Measurements from ENCODE around the gene RASA1. TPM values are rescaled to one million over a fixed set of nuclear protein-coding genes. Genes with fewer than 3 reads are reported as not detected.

RASA1 gene
- total and polyA plus RNA-seq, 7 experiments from 2014 or later, result 5.9 to 30.7 (median 24.9) TPM

DNA sequence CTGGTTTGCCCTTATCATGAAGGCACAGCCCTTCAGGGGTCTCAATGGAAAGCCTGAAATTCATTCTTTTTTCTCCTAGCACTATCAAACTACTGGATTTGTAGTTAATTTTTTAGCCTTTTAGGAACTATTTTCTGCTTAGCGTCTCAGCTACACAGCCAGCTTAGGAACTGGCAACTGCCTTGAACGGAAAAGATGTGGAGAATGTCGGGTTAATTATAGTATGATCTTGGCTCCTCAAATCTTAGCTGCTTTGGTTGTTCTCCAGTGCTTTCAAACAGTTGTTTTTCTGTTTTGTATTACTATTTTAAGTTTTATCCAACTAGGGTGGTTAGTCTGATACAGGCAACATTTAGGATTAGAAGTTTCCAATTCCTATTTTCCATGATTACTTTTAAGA, 100.9 kb downstream of the RASA1 start:
- Histone ChIP-seq H3K27ac (ENCODE audit: low read depth, low read length) (no peak overlapping the region), H3K9me3 (ENCODE audit: control insufficient read depth in 2 of 3, low read length in 3 of 3) (no peaks in the 10 kb centered on the region), H3K4me3 (ENCODE audit: low read length) (no peak overlapping the region), H3K27me3 (ENCODE audit: control insufficient read depth in 2 of 2, insufficient read depth in 2 of 2, low read length in 2 of 2) (no peaks in the 10 kb centered on the region), H3K4me1 (ENCODE audit: control insufficient read depth in 2 of 2, insufficient read depth in 2 of 2, low read length in 2 of 2) (peaks cover 0 to 6% of the 10 kb centered on the region in 2 donors), H3K36me3 (ENCODE audit: control insufficient read depth in 2 of 3, insufficient read depth in 3 of 3, low read length in 3 of 3) (peaks cover 0 to 22% (median 4%) of the 10 kb centered on the region in 3 experiments)
- H3K4me1 Mint-ChIP-seq, result peaks cover 5 to 36% (median 16%) of the 10 kb centered on the region in 7 donors
- H3K36me3 Mint-ChIP-seq, result peaks cover 6 to 49% (median 15%) of the 10 kb centered on the region in 5 donors
- no peak for ATAC-seq
- POLR2A ChIA-PET, result no interaction called here
- no peak for DNase-seq
- H3K4me3 Mint-ChIP-seq, result no peak overlapping the region
- H3K27me3 Mint-ChIP-seq, result no peaks in the 10 kb centered on the region
- intact Hi-C loops (cut with micrococcal nuclease), result no loop called here
- CTCF ChIA-PET, result no interaction called here
- H3K9me3 Mint-ChIP-seq, result peaks cover 0 to 1% (median 0%) of the 10 kb centered on the region in 11 donors
- H3K27ac Mint-ChIP-seq, result peak overlapping the region in 4 of 9 donors; percentile 2 to 34 (median 31)

- Mint-ChIP-seq H3K9me3 (peaks cover 0 to 1% (median 0%) of the 10 kb centered on the region in 11 donors), H3K36me3 (peaks cover 6 to 50% (median 15%) of the 10 kb centered on the region in 5 donors), H3K4me3 (no peak overlapping the region), H3K27me3 (no peaks in the 10 kb centered on the region), H3K27ac (no peak overlapping the region), H3K4me1 (peaks cover 4 to 28% (median 13%) of the 10 kb centered on the region in 7 donors)
- no peak overlapping the region for H3K27ac ChIP-seq (ENCODE audit: low read depth, low read length)
- H3K4me1 ChIP-seq (ENCODE audit: control insufficient read depth in 2 of 2, insufficient read depth in 2 of 2, low read length in 2 of 2), result no peaks in the 10 kb centered on the region
- no peak overlapping the region for H3K4me3 ChIP-seq (ENCODE audit: low read length)
- peaks cover 0 to 22% (median 4%) of the 10 kb centered on the region in 3 experiments for H3K36me3 ChIP-seq (ENCODE audit: control insufficient read depth in 2 of 3, insufficient read depth in 3 of 3, low read length in 3 of 3)
- no peak for ATAC-seq
- DNase-seq, result no peak
- H3K27me3 ChIP-seq (ENCODE audit: control insufficient read depth in 2 of 2, insufficient read depth in 2 of 2, low read length in 2 of 2), result no peaks in the 10 kb centered on the region
- ChIA-PET POLR2A (no interaction called here), CTCF (no interaction called here)
- intact Hi-C loops (cut with micrococcal nuclease), result no loop called here
- H3K9me3 ChIP-seq (ENCODE audit: control insufficient read depth in 2 of 3, low read length in 3 of 3), result no peaks in the 10 kb centered on the region
Observed at GRCh38 chr5:87369431-87369830, 101.7 kb downstream of the RASA1 start.

DNA sequence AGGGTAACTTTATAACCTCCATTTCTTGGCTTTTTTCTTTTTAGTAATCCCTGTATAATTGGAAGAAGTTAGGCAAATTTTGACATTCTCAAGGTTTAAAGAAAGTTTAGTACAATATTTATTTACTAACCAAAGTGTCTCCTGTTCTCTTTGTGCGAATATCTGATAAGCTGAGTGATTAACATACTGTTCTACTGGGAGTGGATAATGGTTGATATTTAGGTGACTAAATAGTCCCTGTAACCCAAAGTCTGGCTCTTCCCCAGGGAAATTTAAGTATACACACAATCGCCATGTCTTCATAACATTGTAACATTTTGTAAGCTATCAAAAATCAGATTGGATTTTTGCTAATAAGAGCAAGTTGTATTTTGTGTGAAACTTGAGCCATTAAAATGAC, 105.0 kb downstream of the RASA1 start:
- intact Hi-C loops (cut with micrococcal nuclease), result loop anchor here in 1 of 2 donors (2.0 kb wide), 1 partner anchor 14 kb away; no protein-coding TSS in a partner anchor
- Mint-ChIP-seq H3K27ac (peak overlapping the region in 3 of 9 donors; percentile 39 to 66 (median 53)), H3K4me3 (no peak overlapping the region), H3K9me3 (no peaks in the 10 kb centered on the region), H3K36me3 (peaks cover 0 to 41% (median 21%) of the 10 kb centered on the region in 5 donors), H3K4me1 (peaks cover 2 to 26% (median 7%) of the 10 kb centered on the region in 7 donors), H3K27me3 (no peaks in the 10 kb centered on the region)
- ATAC-seq, result no peak
- H3K4me1 ChIP-seq (ENCODE audit: control insufficient read depth in 2 of 2, insufficient read depth in 2 of 2, low read length in 2 of 2), result no peaks in the 10 kb centered on the region
- ChIA-PET POLR2A (interaction anchor here (1.1 kb wide), 1 partner anchor 40 kb away, joined by 3 read pairs; the partner anchor contains the start of gene CCNH), CTCF (no interaction called here)
- H3K4me3 ChIP-seq (ENCODE audit: low read length), result no peak overlapping the region
- no peak for DNase-seq
- no peak overlapping the region for H3K27ac ChIP-seq (ENCODE audit: low read depth, low read length)
- no peaks in the 10 kb centered on the region for H3K9me3 ChIP-seq (ENCODE audit: control insufficient read depth in 2 of 3, low read length in 3 of 3)
- peaks cover 3 to 39% (median 11%) of the 10 kb centered on the region in 3 experiments for H3K36me3 ChIP-seq (ENCODE audit: control insufficient read depth in 2 of 3, insufficient read depth in 3 of 3, low read length in 3 of 3)
- H3K27me3 ChIP-seq (ENCODE audit: control insufficient read depth in 2 of 2, insufficient read depth in 2 of 2, low read length in 2 of 2), result no peaks in the 10 kb centered on the region

DNA sequence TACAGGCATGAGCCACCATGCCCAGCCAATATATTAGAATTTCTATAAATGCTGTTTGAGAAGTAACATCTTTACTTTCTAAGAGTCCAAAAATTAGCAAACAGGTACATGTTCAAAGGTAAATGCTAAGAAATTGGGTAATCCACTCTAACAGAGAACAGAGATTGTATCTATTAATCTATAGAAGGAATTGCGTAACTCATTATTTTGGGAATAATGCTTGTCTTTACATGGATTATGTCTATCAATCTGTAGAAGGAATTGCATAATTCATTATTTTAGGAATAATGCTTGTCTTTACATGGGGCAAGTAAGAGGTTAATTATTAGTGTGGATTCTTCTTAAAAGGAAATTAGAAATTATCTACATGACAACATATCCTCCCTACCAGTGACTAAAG, 114.5 kb downstream of the RASA1 start:
- Mint-ChIP-seq H3K27ac (no peak overlapping the region), H3K36me3 (peaks cover 0 to 32% (median 11%) of the 10 kb centered on the region in 5 donors), H3K27me3 (no peaks in the 10 kb centered on the region), H3K9me3 (no peaks in the 10 kb centered on the region), H3K4me1 (peaks cover 0 to 29% (median 18%) of the 10 kb centered on the region in 7 donors), H3K4me3 (no peak overlapping the region)
- CTCF ChIA-PET, result no interaction called here
- H3K4me3 ChIP-seq (ENCODE audit: low read length), result no peak overlapping the region
- intact Hi-C loops (cut with micrococcal nuclease), result no loop called here
- POLR2A ChIA-PET, result no interaction called here
- H3K27ac ChIP-seq (ENCODE audit: low read depth, low read length), result no peak overlapping the region
- no peak for DNase-seq
- no peak for ATAC-seq
- no peaks in the 10 kb centered on the region for H3K27me3 ChIP-seq (ENCODE audit: control insufficient read depth in 2 of 2, insufficient read depth in 2 of 2, low read length in 2 of 2)
- H3K4me1 ChIP-seq (ENCODE audit: control insufficient read depth in 2 of 2, insufficient read depth in 2 of 2, low read length in 2 of 2), result no peaks in the 10 kb centered on the region
- no peaks in the 10 kb centered on the region for H3K9me3 ChIP-seq (ENCODE audit: control insufficient read depth in 2 of 3, low read length in 3 of 3)
- peaks cover 14 to 42% (median 22%) of the 10 kb centered on the region in 3 experiments for H3K36me3 ChIP-seq (ENCODE audit: control insufficient read depth in 2 of 3, insufficient read depth in 3 of 3, low read length in 3 of 3)

DNA sequence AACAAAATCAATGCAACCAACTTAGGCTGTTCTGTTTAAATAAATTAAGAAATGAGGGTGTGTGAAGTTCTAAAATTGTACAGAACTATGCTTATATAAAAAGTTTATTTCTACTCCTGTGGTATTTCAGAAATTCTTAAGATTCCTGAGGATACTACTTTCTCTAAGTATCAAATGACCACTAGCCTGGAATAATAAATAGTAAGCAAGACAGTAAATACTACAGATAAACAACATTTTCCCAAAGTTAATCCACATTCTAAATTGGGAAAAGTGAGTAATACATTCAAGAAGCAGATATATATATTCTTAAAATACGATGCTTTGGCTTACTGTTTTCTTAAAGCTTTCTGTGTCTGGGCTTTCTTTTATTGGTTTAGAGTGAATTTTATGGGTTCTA, 115.5 kb downstream of the RASA1 start:
- Histone ChIP-seq H3K27ac (ENCODE audit: low read depth, low read length) (no peak overlapping the region), H3K9me3 (ENCODE audit: control insufficient read depth in 2 of 3, low read length in 3 of 3) (no peaks in the 10 kb centered on the region), H3K4me1 (ENCODE audit: control insufficient read depth in 2 of 2, insufficient read depth in 2 of 2, low read length in 2 of 2) (no peaks in the 10 kb centered on the region), H3K4me3 (ENCODE audit: low read length) (no peak overlapping the region), H3K27me3 (ENCODE audit: control insufficient read depth in 2 of 2, insufficient read depth in 2 of 2, low read length in 2 of 2) (no peaks in the 10 kb centered on the region), H3K36me3 (ENCODE audit: control insufficient read depth in 2 of 3, insufficient read depth in 3 of 3, low read length in 3 of 3) (peaks cover 14 to 44% (median 16%) of the 10 kb centered on the region in 3 experiments)
- H3K27me3 Mint-ChIP-seq, result no peaks in the 10 kb centered on the region
- no peak overlapping the region for H3K4me3 Mint-ChIP-seq
- H3K27ac Mint-ChIP-seq, result peak overlapping the region in 3 of 9 donors; percentile 19 to 70 (median 68)
- intact Hi-C loops (cut with micrococcal nuclease), result no loop called here
- H3K9me3 Mint-ChIP-seq, result no peaks in the 10 kb centered on the region
- CTCF ChIA-PET, result interaction anchor here (0.6 kb wide), 1 partner anchor 169 kb away, joined by 6 read pairs; no protein-coding TSS in a partner anchor
- no peak for ATAC-seq
- peaks cover 0 to 29% (median 21%) of the 10 kb centered on the region in 7 donors for H3K4me1 Mint-ChIP-seq
- POLR2A ChIA-PET, result no interaction called here
- no peak for DNase-seq
- peaks cover 0 to 37% (median 14%) of the 10 kb centered on the region in 5 donors for H3K36me3 Mint-ChIP-seq

DNA sequence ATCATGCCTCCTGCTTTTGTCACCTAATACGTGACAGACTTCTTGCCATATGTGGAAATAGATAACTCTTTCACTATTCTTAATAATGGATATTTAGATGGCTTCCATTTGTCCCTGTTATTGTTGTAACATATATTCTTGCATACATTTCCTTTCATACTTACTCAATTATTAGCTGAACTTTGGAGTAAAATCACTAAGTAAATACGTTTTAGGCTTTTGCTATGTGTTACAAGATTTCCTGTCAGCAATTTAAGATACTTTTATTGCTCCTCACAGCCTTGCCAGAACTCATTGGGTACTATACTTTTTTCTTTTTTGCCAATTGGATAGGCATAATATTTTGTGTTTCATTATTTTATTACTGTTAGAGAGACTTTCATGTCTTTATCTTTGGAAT, 118.1 kb downstream of the RASA1 start:
- Mint-ChIP-seq H3K27me3 (no peaks in the 10 kb centered on the region), H3K4me3 (no peak overlapping the region), H3K27ac (peak overlapping the region in 3 of 9 donors; percentile 40 to 54 (median 50)), H3K9me3 (no peaks in the 10 kb centered on the region), H3K36me3 (peaks cover 0 to 44% (median 18%) of the 10 kb centered on the region in 5 donors), H3K4me1 (peaks cover 5 to 26% (median 21%) of the 10 kb centered on the region in 7 donors)
- Histone ChIP-seq H3K27me3 (ENCODE audit: control insufficient read depth in 2 of 2, insufficient read depth in 2 of 2, low read length in 2 of 2) (no peaks in the 10 kb centered on the region), H3K4me3 (ENCODE audit: low read length) (no peak overlapping the region), H3K27ac (ENCODE audit: low read depth, low read length) (no peak overlapping the region), H3K4me1 (ENCODE audit: control insufficient read depth in 2 of 2, insufficient read depth in 2 of 2, low read length in 2 of 2) (no peaks in the 10 kb centered on the region), H3K9me3 (ENCODE audit: control insufficient read depth in 2 of 3, low read length in 3 of 3) (no peaks in the 10 kb centered on the region), H3K36me3 (ENCODE audit: control insufficient read depth in 2 of 3, insufficient read depth in 3 of 3, low read length in 3 of 3) (peaks cover 18 to 50% (median 20%) of the 10 kb centered on the region in 3 experiments)
- ATAC-seq, result no peak
- intact Hi-C loops (cut with micrococcal nuclease), result loop anchor here in 1 of 2 donors (2.0 kb wide), 2 partner anchors 13 to 45 kb away; no protein-coding TSS in a partner anchor
- POLR2A ChIA-PET, result no interaction called here
- DNase-seq, result no peak
- CTCF ChIA-PET, result interaction anchor here (1.1 kb wide), 1 partner anchor 14 kb away, joined by 3 read pairs; no protein-coding TSS in a partner anchor

GRCh38 chr5:87388129-87388528, 120.4 kb downstream of the RASA1 start:
- Histone ChIP-seq H3K36me3 (ENCODE audit: control insufficient read depth in 2 of 3, insufficient read depth in 3 of 3, low read length in 3 of 3) (peaks cover 20 to 55% (median 41%) of the 10 kb centered on the region in 3 experiments), H3K9me3 (ENCODE audit: control insufficient read depth in 2 of 3, low read length in 3 of 3) (no peaks in the 10 kb centered on the region), H3K27ac (ENCODE audit: low read depth, low read length) (no peak overlapping the region), H3K4me3 (ENCODE audit: low read length) (no peak overlapping the region), H3K27me3 (ENCODE audit: control insufficient read depth in 2 of 2, insufficient read depth in 2 of 2, low read length in 2 of 2) (no peaks in the 10 kb centered on the region), H3K4me1 (ENCODE audit: control insufficient read depth in 2 of 2, insufficient read depth in 2 of 2, low read length in 2 of 2) (no peaks in the 10 kb centered on the region)
- no peak for DNase-seq
- ChIA-PET POLR2A (no interaction called here), CTCF (no interaction called here)
- Mint-ChIP-seq H3K9me3 (no peaks in the 10 kb centered on the region), H3K4me3 (no peak overlapping the region), H3K4me1 (peaks cover 10 to 30% (median 13%) of the 10 kb centered on the region in 7 donors), H3K27ac (peak overlapping the region in 3 of 9 donors; percentile 0 to 69 (median 51)), H3K27me3 (no peaks in the 10 kb centered on the region), H3K36me3 (peaks cover 7 to 52% (median 25%) of the 10 kb centered on the region in 5 donors)
- intact Hi-C loops (cut with micrococcal nuclease), result no loop called here
- ATAC-seq, result no peak
